Cardiac muscle cell (in vitro differentiated cells and primary cell): ENCODE data around the gene ACTN4. TPM values are rescaled to one million over a fixed set of nuclear protein-coding genes. Genes with fewer than 3 reads are reported as not detected.
"Not testable (repeated sequence)": the region's sequence is repeated elsewhere in the genome, so short reads cannot be mapped to it uniquely, and the experiment has no call there.

Experiments used
- DNase-seq, 2 donors: peaks; one replicate each; pipeline versions ENCODE4 v3.0.0 to v3.0.0-alpha.2; 2010 to 2017; ENCODE audit warnings: low read depth in 1 of 2, low spot score in 1 of 2
- H3K27ac ChIP-seq: fragments of 200-600 bp; sonication (generic); 2 replicates; pipeline ENCODE4 v1.5.1; 2016
- H3K27me3 ChIP-seq: fragments of 200-600 bp; sonication (generic); 2 replicates; pipeline ENCODE4 v1.6.0; 2016; ENCODE audit warnings: control low read depth
- H3K36me3 ChIP-seq: fragments of 200-600 bp; sonication (generic); 2 replicates; pipeline ENCODE4 v1.5.1; 2016; ENCODE audit warnings: control low read depth
- H3K4me1 ChIP-seq: fragments of 200-600 bp; sonication (generic); 2 replicates; pipeline ENCODE4 v1.8.1; 2017; ENCODE audit warnings: low read depth, mild to moderate bottlenecking, mixed run types
- H3K4me3 ChIP-seq: fragments of 200-600 bp; sonication (generic); 2 replicates; pipeline ENCODE4 v1.5.1; 2016; ENCODE audit warnings: mild to moderate bottlenecking
- H3K9me3 ChIP-seq: fragments of 200-600 bp; sonication (generic); 2 replicates; pipeline ENCODE4 v1.5.1; 2017; ENCODE audit warnings: low read depth, mild to moderate bottlenecking, control low read depth
- polyA plus RNA-seq: library from polyadenylated mRNA; unstranded; fragments of >200 nt; fragmentation: Nextera tagmentation; extraction: Ambion mirVana; gene quantifications from 2 replicates; pipeline ENCODE4 v1.2.1, GENCODE V29; 2016
- total RNA-seq: library from RNA; depleted of rRNA; stranded (reverse); fragments of >200 nt; gene quantifications from 2 replicates; pipeline ENCODE4 v1.2.3, GENCODE V29; 2016
- TF ChIP-seq, protein P1 (sequence below): IDR thresholded peaks from 2 replicates; pipeline ENCODE4 v1.5.1; 2012; ENCODE audit warnings: low read depth, mild to moderate bottlenecking, low read length

The ACTN4 gene
- total and polyA plus RNA-seq, 2 experiments from 2014 or later, result 77.4 to 465 TPM

DNA sequence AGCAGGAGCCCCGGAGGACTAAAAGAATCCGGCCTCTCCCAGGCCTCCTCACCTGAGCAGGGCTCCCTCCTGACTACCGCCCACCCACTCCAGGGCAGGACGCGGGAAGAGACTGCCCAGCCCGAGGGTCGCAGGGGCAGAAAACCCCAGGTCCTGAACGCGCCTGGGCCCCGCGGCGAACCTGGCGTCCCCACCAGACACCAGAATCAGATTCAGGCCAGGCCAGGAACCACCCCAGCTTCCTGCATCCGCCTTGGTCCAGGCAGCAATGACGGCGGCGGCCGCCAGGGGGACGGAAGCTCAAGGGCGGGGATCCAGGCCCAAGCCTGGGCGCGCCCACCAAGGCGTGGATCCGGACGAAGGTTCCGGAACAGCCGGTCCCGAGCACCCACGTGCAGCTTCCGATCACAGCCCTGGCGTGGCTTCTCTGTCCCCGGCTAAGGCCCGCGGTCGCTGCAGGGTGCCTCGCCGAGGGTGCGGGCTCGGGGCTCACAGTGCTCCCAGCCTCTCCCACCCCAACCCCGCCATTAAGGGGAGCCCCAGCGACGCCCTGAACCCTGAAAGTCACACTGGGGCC lies 122.3 kb downstream of the ACTN4 start:
- no peaks in the 10 kb centered on the region for H3K27me3 ChIP-seq
- H3K4me3 ChIP-seq, result no peak overlapping the region
- TF ChIP-seq, protein P1, sequence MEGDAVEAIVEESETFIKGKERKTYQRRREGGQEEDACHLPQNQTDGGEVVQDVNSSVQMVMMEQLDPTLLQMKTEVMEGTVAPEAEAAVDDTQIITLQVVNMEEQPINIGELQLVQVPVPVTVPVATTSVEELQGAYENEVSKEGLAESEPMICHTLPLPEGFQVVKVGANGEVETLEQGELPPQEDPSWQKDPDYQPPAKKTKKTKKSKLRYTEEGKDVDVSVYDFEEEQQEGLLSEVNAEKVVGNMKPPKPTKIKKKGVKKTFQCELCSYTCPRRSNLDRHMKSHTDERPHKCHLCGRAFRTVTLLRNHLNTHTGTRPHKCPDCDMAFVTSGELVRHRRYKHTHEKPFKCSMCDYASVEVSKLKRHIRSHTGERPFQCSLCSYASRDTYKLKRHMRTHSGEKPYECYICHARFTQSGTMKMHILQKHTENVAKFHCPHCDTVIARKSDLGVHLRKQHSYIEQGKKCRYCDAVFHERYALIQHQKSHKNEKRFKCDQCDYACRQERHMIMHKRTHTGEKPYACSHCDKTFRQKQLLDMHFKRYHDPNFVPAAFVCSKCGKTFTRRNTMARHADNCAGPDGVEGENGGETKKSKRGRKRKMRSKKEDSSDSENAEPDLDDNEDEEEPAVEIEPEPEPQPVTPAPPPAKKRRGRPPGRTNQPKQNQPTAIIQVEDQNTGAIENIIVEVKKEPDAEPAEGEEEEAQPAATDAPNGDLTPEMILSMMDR, result peak; percentile 66
- no peaks in the 10 kb centered on the region for H3K36me3 ChIP-seq
- no peak overlapping the region for H3K27ac ChIP-seq
- H3K4me1 ChIP-seq, result no peaks in the 10 kb centered on the region
- peak; percentile 62 to 92 for DNase-seq
- H3K9me3 ChIP-seq, result no peaks in the 10 kb centered on the region

DNA sequence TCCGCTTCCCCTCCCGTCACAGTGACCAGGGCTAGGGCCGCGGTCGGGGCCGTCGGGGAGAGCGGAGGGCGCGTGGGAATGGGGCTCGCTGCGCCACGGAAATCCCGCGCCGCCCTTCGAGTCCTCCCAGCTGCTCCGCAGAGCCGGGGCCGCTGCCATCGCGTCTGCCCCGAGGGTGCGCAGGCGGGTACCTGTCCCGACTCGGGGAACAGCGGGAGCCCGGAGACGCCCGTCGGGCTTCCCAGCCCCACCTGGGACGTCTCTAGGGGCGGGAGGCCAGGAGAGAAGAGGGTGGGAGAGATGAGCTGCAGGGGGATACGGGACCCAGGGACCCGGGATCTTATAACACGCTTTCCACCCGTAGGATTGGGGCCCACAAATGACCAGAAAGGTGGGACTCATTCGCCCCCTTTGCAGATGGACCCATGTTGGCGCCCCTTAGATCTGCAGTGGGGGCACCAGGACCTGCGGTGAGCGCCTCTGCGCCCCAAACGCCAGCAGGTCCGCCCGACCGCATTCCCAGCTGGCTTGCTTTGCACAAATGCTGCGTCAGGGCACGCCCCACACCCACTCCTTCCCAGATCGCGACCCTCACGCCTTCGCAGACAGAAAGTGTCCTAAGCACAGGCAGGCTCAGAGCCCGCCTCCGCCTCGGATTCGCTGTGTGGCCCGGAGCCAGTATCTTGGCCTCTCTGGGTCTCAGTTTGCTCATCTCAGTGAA lies 122.9 kb downstream of the ACTN4 start:
- DNase-seq, H3K36me3 ChIP-seq, H3K4me1 ChIP-seq, H3K4me3 ChIP-seq, H3K27me3 ChIP-seq, H3K27ac ChIP-seq, H3K9me3 ChIP-seq: not testable (repeated sequence)

DNA sequence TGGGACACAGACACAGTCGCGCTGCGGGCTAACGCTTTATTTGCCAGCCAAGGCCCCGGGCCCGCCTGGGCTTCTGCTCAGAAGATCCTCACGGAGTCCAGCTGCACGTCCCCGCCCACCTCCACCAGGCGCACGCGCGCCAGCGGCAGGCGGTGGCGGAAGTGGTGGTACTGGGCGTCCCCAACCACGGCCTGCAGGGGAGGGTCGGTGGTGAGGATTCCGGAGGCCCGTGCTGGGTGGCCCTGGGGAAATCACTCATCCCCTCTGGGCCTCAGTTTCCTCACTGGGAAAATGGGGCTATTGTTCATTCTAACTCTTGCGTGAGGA lies 123.5 kb downstream of the ACTN4 start:
- not testable (repeated sequence) for H3K27me3 ChIP-seq, DNase-seq, H3K36me3 ChIP-seq, H3K4me1 ChIP-seq, H3K9me3 ChIP-seq, H3K4me3 ChIP-seq, H3K27ac ChIP-seq

DNA sequence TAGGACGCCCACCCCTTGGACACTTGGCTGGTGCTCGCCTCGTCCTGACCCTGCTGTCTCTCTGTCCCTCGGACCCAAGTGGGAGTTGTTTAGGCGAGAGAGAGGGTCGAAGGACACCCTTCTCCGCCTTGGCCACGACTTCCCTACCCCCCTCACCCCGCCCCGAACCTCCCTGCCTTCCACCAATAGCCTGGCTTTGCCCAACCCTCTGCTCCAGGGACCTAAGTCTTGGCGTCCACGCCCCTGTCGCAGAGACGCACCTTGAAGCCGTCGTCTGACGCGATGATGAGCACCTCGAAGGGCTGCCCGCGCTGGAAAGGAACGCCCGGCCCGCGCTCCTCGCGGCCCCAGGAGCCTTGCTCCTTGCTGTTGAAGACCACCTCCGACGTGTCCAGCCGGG lies 124.1 kb downstream of the ACTN4 start:
- H3K4me1 ChIP-seq, H3K27ac ChIP-seq, DNase-seq, H3K9me3 ChIP-seq, H3K36me3 ChIP-seq, H3K4me3 ChIP-seq, H3K27me3 ChIP-seq: not testable (repeated sequence)

DNA sequence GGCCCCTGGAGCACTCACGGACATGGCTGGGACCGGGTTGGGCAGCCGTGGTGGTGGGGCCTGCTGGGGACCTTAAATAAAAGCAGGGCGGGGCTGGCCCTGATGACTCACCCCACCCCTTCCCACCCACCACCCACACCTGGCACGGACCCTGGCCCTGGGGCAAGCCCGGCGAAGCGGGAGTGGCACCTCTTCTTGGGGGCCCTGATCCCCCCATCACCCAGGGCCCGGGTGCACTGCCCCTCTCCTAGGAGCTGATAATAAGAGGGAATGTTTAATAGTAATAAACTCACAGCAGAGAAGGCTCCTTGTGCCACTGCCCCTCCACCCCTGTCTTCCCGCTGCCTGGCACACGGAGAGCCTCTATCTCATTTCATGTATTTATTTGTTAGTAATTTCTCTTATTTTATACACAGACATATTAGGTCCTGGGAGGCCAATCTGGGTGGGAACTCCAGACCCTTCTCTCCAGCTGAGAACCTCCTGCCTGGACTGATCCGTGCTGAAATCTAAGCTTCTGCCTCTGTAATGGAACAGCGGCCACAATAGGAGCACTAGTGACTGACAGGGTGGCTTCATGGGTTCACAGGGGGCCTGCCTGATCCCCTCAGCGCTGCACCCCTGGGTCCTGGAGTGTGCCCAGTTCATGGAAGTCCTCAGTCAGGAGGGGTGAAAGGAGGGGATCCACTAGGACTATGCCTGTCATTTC lies 126.2 kb downstream of the ACTN4 start, which contains the start of gene LGALS7:
TSS of gene LGALS7 (minus strand) at position 49 of the 709 bp plus-strand sequence. CDS start at position 24, 25 bp downstream.
- TF ChIP-seq, protein P1, result no peak
- Histone ChIP-seq H3K27ac (no peak within 1 kb of the TSS), H3K4me1 (no peaks in the 10 kb centered on the region), H3K27me3 (no peaks in the 10 kb centered on the region), H3K4me3 (no peak within 1 kb of the TSS), H3K36me3 (no peaks in the 10 kb centered on the region), H3K9me3 (no peaks in the 10 kb centered on the region)
- no peak for DNase-seq

DNA sequence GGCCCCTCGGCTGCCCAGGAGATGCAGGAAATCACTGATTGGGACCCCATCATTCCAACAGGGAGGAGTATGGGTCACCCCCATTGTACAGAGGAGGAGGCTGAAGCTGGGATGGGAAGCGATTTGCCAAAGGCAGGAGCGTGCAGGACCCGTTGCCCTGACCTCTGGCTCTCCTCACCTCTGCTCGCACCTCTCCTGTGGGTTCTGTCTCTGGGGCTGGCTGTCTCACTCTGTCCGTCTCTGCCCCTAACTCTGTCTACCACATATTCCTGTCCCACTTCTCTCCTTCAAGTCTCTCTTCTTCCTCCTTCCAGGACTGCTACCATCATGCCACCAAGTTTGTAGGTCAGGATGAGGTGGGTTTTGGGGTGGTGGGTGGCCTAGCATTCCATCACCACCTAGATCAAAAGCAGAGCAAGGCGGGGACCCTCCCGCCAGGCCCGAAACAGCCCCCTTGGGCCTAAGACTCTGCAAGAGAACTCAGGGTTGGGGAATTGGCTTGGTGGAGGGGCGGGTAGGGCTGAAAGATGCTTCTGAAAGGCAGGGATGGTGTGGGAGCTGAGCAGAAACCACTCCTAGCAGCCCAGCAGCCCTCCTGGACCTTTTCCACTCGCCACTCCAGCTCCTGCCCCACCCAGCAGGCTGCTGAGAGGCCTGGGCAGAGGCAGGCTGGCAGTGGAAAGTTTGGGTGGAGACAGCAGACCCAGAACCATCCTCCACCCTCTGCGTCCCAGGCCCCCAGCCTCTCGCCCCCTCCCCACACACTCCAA lies 126.9 kb downstream of the ACTN4 start:
- Histone ChIP-seq H3K27ac (no peak overlapping the region), H3K9me3 (no peaks in the 10 kb centered on the region), H3K27me3 (no peaks in the 10 kb centered on the region), H3K4me1 (no peaks in the 10 kb centered on the region), H3K4me3 (no peak overlapping the region), H3K36me3 (no peaks in the 10 kb centered on the region)
- TF ChIP-seq, protein P1, result no peak
- DNase-seq, result no peak
